ENCODE measurements around the gene FKBP2.

FKBP2 gene

DNA sequence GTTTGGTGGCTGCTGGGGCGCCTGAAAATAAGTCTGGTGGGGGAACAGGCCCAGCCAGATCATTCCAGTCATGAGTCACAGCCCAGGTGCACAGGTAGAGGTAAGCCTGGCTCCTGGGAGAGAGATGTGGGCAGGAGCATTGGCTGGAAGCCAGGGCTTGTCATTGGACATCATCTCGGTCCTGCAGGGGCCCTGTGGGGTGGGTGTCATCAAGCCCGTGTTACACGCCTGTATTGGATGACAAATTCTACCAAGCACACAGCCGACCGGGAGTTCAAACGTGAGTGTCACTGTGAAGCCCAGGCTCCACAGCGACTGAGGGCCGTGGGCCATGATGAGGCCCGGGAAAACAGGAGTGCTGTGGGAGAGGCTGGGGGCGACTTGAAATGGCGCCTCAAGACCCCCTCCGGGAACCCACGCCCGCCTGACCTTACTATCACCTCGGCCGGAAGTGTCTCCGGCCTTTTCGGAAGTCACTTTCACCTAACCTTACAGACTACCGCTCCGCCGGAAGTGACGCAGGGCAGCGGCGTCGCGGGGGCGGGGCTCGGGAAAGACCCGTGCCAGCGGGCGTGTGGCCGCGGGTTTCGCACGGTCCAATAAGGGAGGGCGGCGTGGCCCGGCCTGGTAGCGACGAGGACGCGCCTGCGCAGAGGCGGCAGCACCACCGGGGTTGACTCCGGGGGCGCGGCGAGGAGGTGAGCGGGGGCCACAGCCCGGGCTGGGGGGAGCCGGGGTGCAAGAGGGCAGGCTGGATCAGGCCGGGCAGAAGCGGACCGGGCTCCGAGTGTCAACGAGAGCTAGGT, at the start of gene FKBP2:
Gene FKBP2, plus strand, starts transcription at position 661 of the 806 bp plus-strand sequence. CDS start 1,293 bp downstream, outside the sequence.
- DNase-seq (ENCODE audit: low spot score), result peak; percentile 99

DNA sequence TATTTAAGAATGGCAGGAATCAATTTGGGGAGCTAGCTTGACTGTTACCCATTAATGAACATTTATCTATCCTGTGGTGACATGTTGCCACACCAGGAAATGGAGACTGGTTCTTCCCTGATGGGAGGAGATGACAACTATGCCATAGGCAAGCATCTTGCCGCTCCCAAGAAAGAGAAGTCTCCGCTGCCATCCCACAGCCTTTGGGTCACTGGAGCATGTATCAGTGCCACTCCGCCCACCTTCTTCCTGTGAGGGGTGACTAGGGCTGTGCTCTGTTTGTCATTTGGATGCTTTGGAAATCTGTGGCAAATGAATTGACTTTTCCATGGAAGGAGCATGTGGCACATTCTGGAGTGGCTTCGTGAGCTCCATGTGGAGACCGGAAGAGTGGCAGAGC, 48.5 kb upstream of the FKBP2 start:
- DNase-seq (ENCODE audit: low spot score), result no peak

DNA sequence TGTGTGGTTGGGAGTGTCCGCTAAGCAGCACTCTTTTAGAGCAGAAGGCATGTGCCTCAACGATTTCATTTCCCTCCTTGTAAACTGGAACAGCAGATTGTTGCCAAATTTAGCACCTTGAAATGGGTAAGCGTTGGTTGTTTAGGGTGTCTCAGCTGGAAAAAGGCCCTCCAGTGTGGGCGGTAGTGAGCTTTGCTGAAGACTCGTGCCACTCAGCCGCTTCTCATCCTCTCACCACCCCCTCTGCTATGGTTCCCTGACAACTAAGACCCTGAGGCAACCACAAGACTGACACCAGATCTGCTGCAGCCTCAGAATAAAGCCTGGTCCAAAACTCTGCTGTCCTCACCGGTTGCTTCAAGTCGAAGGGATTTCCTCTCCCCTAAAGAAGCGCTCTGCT, 44.3 kb upstream of the FKBP2 start:
- DNase-seq (ENCODE audit: low spot score), result no peak

DNA sequence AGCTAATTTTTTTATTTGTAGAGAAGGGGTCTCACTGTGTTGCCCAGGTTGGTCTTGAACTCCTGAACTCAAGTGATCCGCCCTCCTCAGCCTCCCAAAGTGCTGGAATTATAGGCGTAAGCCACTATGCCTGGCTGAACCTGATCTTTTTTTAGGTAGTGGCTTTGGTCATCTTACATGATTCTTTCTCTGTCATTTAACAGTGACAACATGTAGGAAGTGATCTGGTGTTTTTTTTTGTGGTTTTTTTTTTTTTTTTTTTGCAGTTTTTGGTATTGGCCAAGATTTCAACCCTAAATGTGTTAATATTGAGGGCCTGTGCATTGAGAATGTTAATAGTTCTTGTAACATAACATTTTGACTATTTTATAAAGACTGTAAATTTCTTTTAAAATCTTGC, 42.4 kb upstream of the FKBP2 start:
- no peak for DNase-seq (ENCODE audit: low spot score)

DNA sequence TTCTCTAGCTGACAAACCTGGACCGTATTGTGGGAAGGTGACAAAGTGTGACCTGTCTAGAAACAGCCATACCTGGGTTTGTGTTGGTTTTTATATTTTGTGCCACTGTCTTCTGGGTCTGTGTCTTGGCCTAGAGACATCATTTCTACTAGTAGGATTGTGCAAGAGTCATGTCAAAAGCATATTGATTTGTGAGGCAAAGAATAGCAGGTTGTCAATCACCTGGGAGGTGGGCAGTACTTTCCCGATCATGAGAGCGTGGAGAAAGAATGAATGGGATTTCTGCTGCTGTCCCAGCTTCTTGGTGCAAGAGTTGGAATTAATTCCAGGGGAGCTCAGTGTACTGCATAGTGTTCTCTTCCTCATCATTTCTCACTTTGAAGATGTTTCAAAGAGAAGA, 39.4 kb upstream of the FKBP2 start:
- DNase-seq (ENCODE audit: low spot score), result no peak

DNA sequence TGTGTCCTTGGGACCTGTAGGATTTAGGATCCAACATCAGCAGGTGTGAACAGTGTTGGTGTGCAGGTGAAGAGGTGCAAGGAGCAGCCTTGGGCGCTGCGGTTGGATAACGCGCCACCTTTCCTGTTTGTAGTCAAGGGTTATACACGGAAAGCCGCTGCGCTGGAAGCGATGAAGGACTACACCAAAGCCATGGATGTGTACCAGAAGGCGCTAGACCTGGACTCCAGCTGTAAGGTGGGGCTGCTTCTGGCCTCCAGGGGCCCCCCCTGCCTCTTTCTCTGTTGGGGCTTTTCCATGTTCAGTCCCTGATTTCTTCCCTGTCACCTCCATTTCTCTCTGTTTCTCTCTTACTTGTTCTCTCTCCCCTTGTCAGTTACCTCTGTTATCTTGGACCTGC, 37.9 kb upstream of the FKBP2 start:
- DNase-seq (ENCODE audit: low spot score), result no peak

DNA sequence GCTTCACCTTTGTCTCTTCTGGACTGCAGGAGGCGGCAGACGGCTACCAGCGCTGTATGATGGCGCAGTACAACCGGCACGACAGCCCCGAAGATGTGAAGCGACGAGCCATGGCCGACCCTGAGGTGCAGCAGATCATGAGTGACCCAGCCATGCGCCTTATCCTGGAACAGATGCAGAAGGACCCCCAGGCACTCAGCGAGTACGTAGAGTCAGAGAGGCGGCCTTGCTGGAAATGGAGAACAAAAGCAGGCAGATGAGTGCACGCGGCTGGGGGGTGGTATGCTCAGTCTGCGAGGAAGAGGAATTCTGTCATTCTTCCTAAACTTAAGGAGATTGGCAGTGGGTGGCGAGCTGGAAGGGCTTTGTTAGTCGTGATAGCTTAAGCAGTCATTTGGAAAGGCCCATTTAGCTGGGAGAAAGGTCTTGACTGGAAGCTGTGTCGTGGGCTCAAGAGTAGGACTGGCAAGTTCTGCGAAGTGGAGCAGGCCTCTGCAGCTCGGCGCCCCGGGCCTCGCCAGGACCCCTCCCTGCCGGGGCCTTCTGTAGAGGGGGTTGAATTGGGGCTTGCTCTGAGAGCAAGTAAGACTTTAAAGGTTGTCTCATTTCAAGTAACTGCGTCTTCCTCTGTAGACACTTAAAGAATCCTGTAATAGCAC, 37.3 kb upstream of the FKBP2 start:
- DNase-seq (ENCODE audit: low spot score), result no peak

DNA sequence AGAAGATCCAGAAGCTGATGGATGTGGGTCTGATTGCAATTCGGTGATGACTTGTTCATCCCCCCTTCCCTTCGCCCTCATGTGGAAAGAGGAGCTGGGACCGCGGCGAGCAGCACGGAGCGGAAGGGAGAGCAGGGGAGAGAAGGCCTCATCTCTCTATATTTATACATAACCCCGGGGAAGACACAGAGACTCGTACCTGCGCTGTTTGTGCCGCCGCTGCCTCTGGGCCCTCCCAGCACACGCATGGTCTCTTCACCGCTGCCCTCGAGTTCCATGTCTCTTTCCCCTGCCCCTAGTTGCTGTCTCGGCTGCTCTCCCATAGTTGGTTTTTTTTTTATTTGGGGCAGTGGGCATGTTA, 36.8 kb upstream of the FKBP2 start:
- DNase-seq (ENCODE audit: low spot score), result no peak

DNA sequence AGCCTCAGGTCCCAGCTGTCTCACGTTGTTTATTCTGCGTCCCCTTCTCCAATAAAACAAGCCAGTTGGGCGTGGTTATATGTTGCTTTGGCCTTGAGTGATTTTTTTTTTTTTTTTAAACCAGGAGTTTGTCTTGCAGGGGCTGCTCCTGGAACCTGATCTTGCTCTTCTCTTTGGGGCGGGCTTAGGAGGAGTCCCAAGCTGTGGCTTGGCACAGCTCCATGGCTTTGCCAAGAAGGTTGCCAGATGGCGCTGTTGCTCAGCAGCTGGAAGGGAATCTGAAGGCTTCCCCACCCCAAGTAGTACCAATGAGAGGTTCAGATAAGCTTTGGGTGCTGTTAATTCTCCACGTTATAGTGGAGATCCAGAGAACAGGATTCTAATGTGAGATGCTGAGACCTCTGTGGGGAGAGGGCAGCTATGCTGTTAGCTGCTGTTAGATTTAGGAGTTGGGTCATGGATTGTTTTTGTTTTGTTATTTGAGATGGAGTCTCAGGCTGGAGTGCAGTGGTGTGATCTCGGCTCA, 36.4 kb upstream of the FKBP2 start:
- DNase-seq (ENCODE audit: low spot score), result peak; percentile 97

DNA sequence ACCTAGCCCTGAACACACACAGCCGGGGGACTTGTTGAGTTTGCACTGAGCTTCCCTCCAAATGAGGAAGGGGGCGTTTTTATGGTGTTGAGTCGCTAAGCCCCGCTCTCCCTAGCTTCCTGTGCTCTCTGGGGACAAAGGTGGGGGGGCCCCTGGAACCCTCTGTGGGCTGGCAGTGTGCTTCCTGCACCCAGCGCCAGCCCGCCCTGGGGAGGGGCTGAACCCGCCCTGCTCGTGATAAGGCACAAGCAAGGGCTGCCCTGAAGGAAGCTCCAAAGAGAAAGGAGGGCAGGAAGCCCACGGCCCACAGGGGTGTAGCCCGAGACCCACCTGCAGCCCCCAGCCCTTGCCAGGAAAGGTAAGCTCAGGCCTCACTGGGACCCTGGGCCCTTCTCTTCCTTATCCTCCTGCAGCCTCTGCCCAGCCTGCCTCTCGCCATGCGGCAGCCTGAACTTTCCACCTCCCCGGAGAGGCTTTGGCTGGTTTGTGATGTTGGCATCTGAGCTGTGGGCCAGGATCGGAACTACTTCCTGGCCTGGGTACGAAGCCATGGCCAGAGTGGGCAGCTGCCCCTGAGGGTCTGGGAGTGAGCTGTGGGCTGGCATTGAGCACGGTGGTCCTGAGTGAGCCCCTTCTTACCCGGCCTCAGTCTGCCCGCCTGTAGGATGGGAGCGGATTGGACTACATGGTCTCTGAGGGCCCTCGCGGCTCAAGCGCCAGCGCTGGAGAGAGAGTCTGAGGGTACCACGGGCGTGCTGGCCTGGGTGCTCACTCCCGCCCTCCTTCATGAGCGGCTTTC, 34.2 kb upstream of the FKBP2 start, which contains the start of gene FERMT3:
Gene FERMT3, plus strand, starts transcription at position 265 of the 799 bp plus-strand sequence. CDS start 644 bp downstream, outside the sequence.
- no peak for DNase-seq (ENCODE audit: low spot score)

DNA sequence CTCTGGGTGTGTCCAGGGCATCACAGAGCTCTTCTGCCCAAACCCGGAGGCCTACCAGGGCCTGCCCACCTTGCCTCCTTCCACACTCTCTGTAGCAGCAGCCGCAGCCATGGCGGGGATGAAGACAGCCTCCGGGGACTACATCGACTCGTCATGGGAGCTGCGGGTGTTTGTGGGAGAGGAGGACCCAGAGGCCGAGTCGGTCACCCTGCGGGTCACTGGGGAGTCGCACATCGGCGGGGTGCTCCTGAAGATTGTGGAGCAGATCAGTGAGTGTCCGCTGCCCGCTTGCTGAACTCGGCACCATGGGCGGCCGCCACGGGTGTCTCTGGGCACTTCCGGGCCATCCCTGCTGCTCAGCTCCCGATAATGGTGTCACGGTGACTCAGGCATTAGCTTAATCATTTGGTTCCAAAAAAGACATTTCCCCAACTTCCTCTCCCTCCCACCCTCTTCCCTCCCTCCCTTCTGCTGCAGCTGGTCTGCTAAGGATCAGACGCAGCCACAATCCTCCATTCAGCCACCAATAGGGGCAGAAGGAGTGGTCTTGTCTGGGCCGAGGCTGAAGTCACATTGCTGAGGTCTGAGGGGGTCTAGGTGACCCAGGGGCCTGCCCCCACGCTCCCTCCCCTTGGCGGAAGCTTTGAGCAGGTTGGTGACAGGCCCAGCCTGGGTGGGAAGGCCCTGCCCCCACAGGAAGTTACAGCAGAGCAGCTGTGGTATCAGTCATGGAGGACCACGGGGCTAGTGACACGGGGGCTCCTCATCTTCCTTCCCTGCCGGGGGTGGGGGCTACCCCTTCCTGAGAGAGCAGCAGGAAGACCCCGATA, 33.4 kb upstream of the FKBP2 start:
- DNase-seq (ENCODE audit: low spot score), result peak; percentile 93

DNA sequence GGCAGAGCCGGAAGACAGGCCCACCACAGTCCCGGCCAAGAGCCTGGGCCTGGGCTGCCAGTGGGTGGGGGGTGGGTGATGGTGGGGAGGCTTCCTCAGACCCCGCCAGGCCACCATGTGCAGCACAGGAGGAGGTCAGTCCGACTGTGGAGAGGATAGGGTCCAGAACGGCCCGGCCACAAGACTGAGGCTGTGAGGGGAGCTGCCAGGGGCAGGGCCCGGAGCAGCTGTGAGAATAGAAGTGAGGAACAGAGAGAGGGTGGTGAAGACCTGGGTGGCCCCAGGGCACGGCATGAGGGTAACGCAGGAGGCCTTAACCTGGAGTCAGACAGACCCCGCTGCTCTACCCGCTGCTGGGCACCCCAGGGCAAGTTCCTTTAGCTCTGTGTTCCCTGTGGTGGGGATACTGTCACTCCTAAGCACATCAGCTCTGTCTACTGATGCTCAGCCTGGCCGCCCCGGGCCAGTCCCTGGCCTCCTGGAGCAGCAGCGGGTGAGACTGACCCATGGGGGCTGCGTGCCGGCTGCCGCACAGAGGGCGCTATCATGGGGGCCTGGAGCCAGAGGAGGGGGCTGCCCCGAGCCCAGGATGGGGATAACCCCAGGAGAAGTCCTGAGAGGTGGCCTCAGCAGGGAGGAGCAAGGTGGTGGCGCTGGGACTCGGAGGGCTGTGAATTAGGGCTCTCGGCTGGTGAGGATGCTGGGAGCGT, 32.7 kb upstream of the FKBP2 start:
- no peak for DNase-seq (ENCODE audit: low spot score)

DNA sequence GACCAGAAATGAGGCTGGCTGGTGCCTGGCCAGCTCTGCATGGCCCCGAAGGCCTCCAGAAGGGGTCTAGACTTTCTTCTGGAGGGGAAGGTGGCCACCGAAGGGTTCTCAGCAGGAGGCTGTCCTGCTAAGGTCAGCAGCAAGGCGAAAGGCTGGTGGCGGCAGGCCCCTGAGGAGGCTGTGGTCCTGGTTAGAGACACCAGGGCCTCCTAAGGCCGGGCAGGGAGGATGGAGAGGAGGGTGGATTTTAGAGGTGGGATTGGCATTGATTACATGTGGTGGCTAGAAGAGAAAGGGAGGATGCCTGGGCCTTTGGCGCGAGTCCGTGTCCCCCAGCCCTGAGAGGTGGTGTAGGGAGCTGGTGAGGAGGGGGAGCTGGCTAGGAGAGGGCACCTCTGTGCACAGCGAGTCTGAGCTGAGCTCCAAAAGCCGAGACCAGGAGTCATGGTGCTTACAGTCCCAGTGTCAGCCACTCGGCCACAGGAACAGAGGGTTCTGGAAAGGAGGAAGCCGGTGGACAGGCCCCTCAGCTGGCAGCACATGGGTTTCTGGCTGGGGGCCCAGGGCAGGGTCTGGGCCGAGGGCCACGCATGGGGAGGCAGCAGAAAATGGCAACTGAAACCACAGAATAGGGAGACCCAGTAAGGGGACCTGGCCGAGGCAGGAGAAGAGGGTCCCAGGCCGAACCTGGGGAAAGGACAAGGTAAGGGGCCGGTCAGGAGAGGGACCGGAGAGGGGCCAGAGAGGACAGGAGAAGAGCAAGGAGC, 31.9 kb upstream of the FKBP2 start:
- DNase-seq (ENCODE audit: low spot score), result no peak

DNA sequence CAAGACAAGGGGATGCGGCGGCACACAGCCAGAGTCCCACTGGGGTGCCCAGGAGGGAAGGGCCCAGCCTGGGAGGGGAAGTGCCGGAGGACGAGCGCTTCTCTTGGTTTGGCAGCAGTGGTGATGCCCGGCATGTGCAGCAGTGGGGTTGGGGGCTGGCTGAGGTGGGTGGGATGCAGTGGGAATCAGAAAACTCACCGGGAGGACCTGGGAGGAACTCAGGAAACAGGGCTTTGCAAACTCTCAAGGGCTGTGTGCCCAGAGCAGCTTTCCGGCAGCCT, 31.4 kb upstream of the FKBP2 start:
- no peak for DNase-seq (ENCODE audit: low spot score)

DNA sequence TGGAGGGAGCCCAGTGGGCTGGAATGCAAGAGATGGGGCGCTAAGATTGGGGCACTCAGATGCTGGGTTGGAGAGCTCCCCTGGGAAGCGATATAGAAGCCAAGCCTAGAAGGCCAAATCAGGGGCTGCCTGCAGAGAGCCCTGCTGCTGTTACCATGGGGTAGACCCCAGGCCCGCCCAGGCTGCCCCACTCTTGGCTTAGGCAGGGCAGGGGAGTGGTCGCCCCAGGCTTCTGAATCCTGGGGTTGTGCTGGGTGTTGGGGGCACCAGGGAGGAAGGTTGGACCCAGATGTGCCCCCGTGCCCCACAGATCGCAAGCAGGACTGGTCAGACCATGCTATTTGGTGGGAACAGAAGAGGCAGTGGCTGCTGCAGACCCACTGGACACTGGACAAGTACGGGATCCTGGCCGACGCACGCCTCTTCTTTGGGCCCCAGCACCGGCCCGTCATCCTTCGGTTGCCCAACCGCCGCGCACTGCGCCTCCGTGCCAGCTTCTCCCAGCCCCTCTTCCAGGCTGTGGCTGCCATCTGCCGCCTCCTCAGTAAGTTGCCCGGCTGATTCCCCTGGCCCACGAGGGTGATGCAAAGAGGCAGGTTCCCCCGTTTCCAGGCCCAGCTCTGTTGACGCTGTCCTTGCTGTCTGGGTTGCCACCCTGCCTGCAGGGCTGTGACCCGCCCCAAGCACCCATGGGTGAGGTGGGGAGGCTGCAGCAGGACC, 30.4 kb upstream of the FKBP2 start:
- DNase-seq (ENCODE audit: low spot score), result no peak

DNA sequence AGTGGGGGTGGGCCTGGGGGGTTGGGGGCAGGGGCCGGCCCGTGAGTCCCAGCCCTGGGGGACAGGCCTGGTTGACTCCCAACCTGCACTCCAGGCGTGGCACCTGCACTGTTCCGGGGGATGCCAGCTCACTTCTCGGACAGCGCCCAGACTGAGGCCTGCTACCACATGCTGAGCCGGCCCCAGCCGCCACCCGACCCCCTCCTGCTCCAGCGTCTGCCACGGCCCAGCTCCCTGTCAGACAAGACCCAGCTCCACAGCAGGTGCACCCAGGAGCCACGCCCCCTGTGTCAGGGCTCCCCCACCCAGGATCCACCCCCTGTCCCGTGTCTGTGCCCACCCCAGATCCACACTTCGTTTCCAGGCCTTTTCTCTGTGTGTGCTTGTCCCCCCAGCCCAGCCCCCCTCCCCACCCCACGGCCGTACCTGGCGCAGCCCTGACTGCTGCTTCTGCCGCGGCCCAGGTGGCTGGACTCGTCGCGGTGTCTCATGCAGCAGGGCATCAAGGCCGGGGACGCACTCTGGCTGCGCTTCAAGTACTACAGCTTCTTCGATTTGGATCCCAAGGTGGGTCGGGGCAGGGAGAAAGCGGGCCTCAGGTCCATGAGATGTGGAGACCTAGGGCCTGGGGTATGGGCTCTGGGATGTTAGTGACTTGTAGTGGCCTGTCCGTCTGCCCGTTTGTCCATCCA, 29.6 kb upstream of the FKBP2 start:
- DNase-seq (ENCODE audit: low spot score), result no peak

DNA sequence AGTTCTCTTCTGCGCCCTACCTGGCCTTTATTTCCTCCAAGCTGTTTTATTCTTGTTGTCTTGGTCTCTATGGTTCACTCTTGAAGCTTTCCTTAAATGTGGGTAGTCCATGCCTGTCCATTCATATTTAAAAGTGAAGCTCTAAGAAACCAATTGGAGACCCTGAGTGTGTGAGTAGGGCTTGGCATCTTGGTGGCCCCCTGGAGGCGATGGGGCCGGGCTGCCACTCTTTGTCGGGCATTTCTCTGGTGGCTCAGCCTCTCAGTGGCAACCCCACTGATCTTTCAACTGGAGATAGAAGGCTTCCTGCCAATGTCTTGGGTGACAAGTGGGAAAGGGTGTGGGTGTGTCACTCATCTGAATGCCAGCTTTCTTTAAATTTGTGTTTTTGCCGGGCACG, 24.0 kb upstream of the FKBP2 start:
- no peak for DNase-seq (ENCODE audit: low spot score)

DNA sequence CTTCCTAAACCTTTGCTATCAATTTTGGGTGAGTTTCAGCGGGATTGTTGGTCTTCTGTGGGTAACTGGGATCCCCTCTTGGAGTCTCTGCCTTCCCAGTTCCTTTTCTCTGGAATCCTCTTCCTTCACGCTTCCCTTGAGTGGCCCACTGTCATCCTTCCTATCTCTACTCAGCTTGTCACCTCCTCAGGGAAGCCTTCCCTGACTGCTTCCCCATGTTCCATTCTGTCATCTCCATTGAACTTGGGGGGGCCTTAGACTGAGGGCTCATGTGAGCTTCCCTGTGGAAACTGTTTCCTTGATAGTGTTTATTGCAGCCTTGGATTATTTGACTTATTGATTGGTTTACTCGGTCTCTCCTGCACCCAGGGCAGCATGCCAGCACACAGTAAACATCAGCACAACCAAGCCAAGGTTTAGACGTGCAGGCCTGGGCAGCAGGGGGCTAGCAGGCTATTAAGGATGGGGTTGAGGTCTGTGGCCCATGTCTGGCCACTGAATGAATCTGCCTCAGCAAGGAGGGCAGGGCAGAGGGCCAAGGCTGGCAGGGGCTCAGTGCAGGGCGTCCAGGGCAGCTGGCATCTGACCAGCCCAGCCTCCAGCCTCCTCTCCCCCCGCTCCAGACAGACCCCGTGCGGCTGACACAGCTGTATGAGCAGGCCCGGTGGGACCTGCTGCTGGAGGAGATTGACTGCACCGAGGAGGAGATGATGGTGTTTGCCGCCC, 22.1 kb upstream of the FKBP2 start:
- no peak for DNase-seq (ENCODE audit: low spot score)

DNA sequence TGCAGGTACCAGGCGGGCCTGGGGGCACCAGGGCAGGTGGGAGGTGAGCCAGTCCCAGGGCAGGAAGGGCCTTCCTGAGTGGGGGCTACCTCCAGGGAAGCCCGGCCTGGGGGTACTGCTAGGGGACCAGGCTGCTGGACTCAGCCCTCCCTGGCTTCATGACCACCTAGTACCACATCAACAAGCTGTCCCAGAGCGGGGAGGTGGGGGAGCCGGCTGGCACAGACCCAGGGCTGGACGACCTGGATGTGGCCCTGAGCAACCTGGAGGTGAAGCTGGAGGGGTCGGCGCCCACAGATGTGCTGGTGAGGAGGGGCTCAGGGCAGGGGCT, 21.6 kb upstream of the FKBP2 start:
- no peak for DNase-seq (ENCODE audit: low spot score)

Data from hepatic stellate cell (primary cell).